ENCODE data around the gene CEP112.

The CEP112 gene

GRCh38 chr17:66228887-66229782 is 37.2 kb upstream of the CEP112 start, which contains the start of gene APOH:
TSS of gene APOH (minus strand) at chr17:66229415. CDS start at chr17:66229379, 36 bp downstream.
- no peak within 1 kb of the TSS for H2BK12ac ChIP-seq (ENCODE audit: low read length)
- no peaks in the 10 kb centered on the region for H3K79me2 ChIP-seq (ENCODE audit: control insufficient read depth, insufficient read depth, low read length, poor library complexity)
- no peak within 1 kb of the TSS for H4K8ac ChIP-seq (ENCODE audit: low read depth, low read length)
- no peak for DNase-seq
- no peak within 1 kb of the TSS for H3K4me2 ChIP-seq (ENCODE audit: low read length)
- H3K14ac ChIP-seq (ENCODE audit: low read length), result no peak within 1 kb of the TSS
- no peaks in the 10 kb centered on the region for H3K79me1 ChIP-seq (ENCODE audit: low read length)
- H3K9ac ChIP-seq (ENCODE audit: low read length), result no peak within 1 kb of the TSS
- no peak within 1 kb of the TSS for H2AFZ ChIP-seq (ENCODE audit: insufficient read depth, low read length, poor library complexity)
- H3K18ac ChIP-seq (ENCODE audit: low read length), result no peak within 1 kb of the TSS
- H3K4me3 ChIP-seq (ENCODE audit: low read depth, low read length), result no peak within 1 kb of the TSS
- H2BK120ac ChIP-seq (ENCODE audit: insufficient read depth, low read length, poor library complexity), result no peak within 1 kb of the TSS
- no peak within 1 kb of the TSS for H4K91ac ChIP-seq (ENCODE audit: low read depth, low read length)
- no CpG with 5 or more reads among the region's 20 CpGs for WGBS (ENCODE audit: extremely low coverage, insufficient coverage, insufficient read length)
- no peak within 1 kb of the TSS for H2AK5ac ChIP-seq (ENCODE audit: low read length)
- no peak within 1 kb of the TSS for H2BK5ac ChIP-seq (ENCODE audit: low read depth, low read length, poor library complexity)
- no peak within 1 kb of the TSS for H3K4ac ChIP-seq (ENCODE audit: low read depth, low read length)
- H3K4me1 ChIP-seq (ENCODE audit: control insufficient read depth in 1 of 2, insufficient read depth in 2 of 2, low read length in 2 of 2), result no peaks in the 10 kb centered on the region
- no peaks in the 10 kb centered on the region for H3K36me3 ChIP-seq (ENCODE audit: control insufficient read depth in 1 of 2, insufficient read depth in 2 of 2, low read length in 2 of 2)
- no peak within 1 kb of the TSS for H3K23ac ChIP-seq (ENCODE audit: low read length)
- H3K27me3 ChIP-seq (ENCODE audit: insufficient read depth, low read length), result no peaks in the 10 kb centered on the region
- no peak within 1 kb of the TSS for H4K12ac ChIP-seq (ENCODE audit: low read depth, low read length)
- H3K27ac ChIP-seq (ENCODE audit: low read depth, low read length), result no peak within 1 kb of the TSS
- no peaks in the 10 kb centered on the region for H3K9me3 ChIP-seq (ENCODE audit: insufficient read depth, low read depth, low read length)

GRCh38 chr17:66227212-66228045 is 35.5 kb upstream of the CEP112 start:
- no CpG with 5 or more reads among the region's 4 CpGs for WGBS (ENCODE audit: extremely low coverage, insufficient coverage, insufficient read length)
- Histone ChIP-seq H4K12ac (ENCODE audit: low read depth, low read length) (no peak overlapping the region), H3K79me2 (ENCODE audit: control insufficient read depth, insufficient read depth, low read length, poor library complexity) (no peaks in the 10 kb centered on the region)

DNA sequence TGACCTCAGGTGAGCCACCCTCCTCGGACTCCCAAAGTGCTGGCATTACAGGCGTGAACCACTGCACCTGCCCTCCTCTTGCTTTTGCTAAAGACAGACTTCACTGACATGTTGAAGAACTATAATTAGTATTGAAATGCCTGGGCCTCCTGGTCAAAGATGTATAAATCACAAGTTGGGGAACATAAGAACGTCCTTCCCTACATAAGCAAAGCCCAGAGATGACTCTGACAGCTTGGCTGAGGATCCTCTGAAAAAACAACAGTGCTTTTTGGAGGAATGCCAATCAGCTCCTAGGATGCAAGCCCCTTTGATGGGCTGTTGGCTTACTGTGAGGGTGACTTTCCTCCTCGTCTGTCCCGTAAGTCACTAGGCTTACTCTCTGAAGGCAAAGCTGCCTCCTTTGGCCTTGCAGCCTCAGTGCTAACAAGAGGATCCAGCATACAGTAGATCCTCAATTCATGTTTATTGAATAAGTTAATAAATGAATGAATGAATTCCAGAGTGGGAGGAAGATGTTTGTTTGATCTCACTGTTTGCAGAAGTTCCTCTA is 30.9 kb upstream of the CEP112 start:
- H3K79me2 ChIP-seq (ENCODE audit: control insufficient read depth, insufficient read depth, low read length, poor library complexity), result no peaks in the 10 kb centered on the region
- no peak overlapping the region for H2BK12ac ChIP-seq (ENCODE audit: low read length)
- H3K9ac ChIP-seq (ENCODE audit: low read length), result no peak overlapping the region
- no peaks in the 10 kb centered on the region for H3K79me1 ChIP-seq (ENCODE audit: low read length)
- H3K4me3 ChIP-seq (ENCODE audit: low read depth, low read length), result no peak overlapping the region
- H3K36me3 ChIP-seq (ENCODE audit: control insufficient read depth in 1 of 2, insufficient read depth in 2 of 2, low read length in 2 of 2), result no peaks in the 10 kb centered on the region
- H3K9me3 ChIP-seq (ENCODE audit: insufficient read depth, low read depth, low read length), result no peaks in the 10 kb centered on the region
- H4K12ac ChIP-seq (ENCODE audit: low read depth, low read length), result no peak overlapping the region
- H3K4ac ChIP-seq (ENCODE audit: low read depth, low read length), result no peak overlapping the region
- H3K14ac ChIP-seq (ENCODE audit: low read length), result no peak overlapping the region
- WGBS (ENCODE audit: extremely low coverage, insufficient coverage, insufficient read length), result no CpG with 5 or more reads among the region's 5 CpGs
- H3K4me1 ChIP-seq (ENCODE audit: control insufficient read depth in 1 of 2, insufficient read depth in 2 of 2, low read length in 2 of 2), result no peaks in the 10 kb centered on the region
- H3K18ac ChIP-seq (ENCODE audit: low read length), result no peak overlapping the region
- no peaks in the 10 kb centered on the region for H3K27me3 ChIP-seq (ENCODE audit: insufficient read depth, low read length)
- H2AFZ ChIP-seq (ENCODE audit: insufficient read depth, low read length, poor library complexity), result no peak overlapping the region
- H3K27ac ChIP-seq (ENCODE audit: low read depth, low read length), result no peak overlapping the region
- H4K8ac ChIP-seq (ENCODE audit: low read depth, low read length), result no peak overlapping the region
- DNase-seq, result no peak
- H2BK120ac ChIP-seq (ENCODE audit: insufficient read depth, low read length, poor library complexity), result no peak overlapping the region
- H2BK5ac ChIP-seq (ENCODE audit: low read depth, low read length, poor library complexity), result no peak overlapping the region
- no peak overlapping the region for H4K91ac ChIP-seq (ENCODE audit: low read depth, low read length)
- H3K4me2 ChIP-seq (ENCODE audit: low read length), result no peak overlapping the region
- H2AK5ac ChIP-seq (ENCODE audit: low read length), result no peak overlapping the region
- no peak overlapping the region for H3K23ac ChIP-seq (ENCODE audit: low read length)

More at GRCh38 chr17:66227212-66228045, 35.5 kb upstream of the CEP112 start:
- no peak overlapping the region for H2BK12ac ChIP-seq (ENCODE audit: low read length)
- no peak overlapping the region for H3K27ac ChIP-seq (ENCODE audit: low read depth, low read length)
- no peak overlapping the region for H3K4me3 ChIP-seq (ENCODE audit: low read depth, low read length)
- DNase-seq, result no peak
- no peaks in the 10 kb centered on the region for H3K36me3 ChIP-seq (ENCODE audit: control insufficient read depth in 1 of 2, insufficient read depth in 2 of 2, low read length in 2 of 2)
- no peaks in the 10 kb centered on the region for H3K4me1 ChIP-seq (ENCODE audit: control insufficient read depth in 1 of 2, insufficient read depth in 2 of 2, low read length in 2 of 2)
- no peak overlapping the region for H4K91ac ChIP-seq (ENCODE audit: low read depth, low read length)
- H3K18ac ChIP-seq (ENCODE audit: low read length), result no peak overlapping the region
- no peak overlapping the region for H3K4ac ChIP-seq (ENCODE audit: low read depth, low read length)
- no peak overlapping the region for H4K8ac ChIP-seq (ENCODE audit: low read depth, low read length)
- H3K14ac ChIP-seq (ENCODE audit: low read length), result no peak overlapping the region
- H2AK5ac ChIP-seq (ENCODE audit: low read length), result no peak overlapping the region
- no peak overlapping the region for H2BK5ac ChIP-seq (ENCODE audit: low read depth, low read length, poor library complexity)
- no peaks in the 10 kb centered on the region for H3K79me1 ChIP-seq (ENCODE audit: low read length)
- no peaks in the 10 kb centered on the region for H3K9me3 ChIP-seq (ENCODE audit: insufficient read depth, low read depth, low read length)
- no peak overlapping the region for H2AFZ ChIP-seq (ENCODE audit: insufficient read depth, low read length, poor library complexity)
- no peak overlapping the region for H3K9ac ChIP-seq (ENCODE audit: low read length)
- H3K23ac ChIP-seq (ENCODE audit: low read length), result no peak overlapping the region
- no peak overlapping the region for H2BK120ac ChIP-seq (ENCODE audit: insufficient read depth, low read length, poor library complexity)
- H3K4me2 ChIP-seq (ENCODE audit: low read length), result no peak overlapping the region
- no peaks in the 10 kb centered on the region for H3K27me3 ChIP-seq (ENCODE audit: insufficient read depth, low read length)

DNA sequence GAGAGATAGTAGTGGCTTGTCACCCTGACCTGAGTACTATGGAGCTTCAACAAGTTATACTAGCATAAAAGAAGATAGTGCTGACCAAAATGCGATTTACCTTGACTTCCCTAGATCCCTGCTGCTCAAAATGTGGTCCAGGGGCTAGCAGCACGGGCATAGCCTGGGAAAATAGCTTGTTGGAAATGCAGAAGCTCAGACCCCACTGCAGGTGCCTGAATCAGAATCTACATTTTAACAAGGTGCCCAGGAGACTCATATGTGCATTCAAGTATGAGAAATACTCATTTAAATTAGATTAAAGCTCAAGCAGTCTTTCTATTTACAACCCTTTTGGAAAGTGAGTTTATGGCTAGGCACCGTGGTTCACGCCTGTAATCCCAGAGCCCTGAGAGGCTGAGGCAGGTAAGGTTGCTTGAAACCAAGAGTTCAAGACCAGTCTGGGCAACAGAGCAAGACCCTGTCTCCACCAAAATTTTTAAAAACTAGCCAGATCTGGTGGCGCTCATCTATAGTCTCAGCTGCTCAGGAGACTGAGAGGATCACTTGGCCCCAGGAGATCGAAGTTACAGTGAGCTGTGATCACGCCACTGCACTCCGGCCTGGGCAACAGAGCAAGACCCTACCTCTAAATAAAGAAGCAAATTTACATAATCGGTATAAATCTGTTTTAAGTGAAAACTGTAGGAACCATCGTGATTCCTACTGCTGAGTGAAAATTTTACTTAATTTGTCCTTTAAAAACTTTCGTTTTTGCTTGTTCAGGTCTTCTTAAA is 30.0 kb upstream of the CEP112 start:
- H3K4me3 ChIP-seq (ENCODE audit: low read depth, low read length), result no peak overlapping the region
- H2BK12ac ChIP-seq (ENCODE audit: low read length), result no peak overlapping the region
- no peak overlapping the region for H3K27ac ChIP-seq (ENCODE audit: low read depth, low read length)
- no peak overlapping the region for H3K14ac ChIP-seq (ENCODE audit: low read length)
- H2AK5ac ChIP-seq (ENCODE audit: low read length), result no peak overlapping the region
- H4K8ac ChIP-seq (ENCODE audit: low read depth, low read length), result no peak overlapping the region
- no peak overlapping the region for H4K91ac ChIP-seq (ENCODE audit: low read depth, low read length)
- H3K4me2 ChIP-seq (ENCODE audit: low read length), result no peak overlapping the region
- no peak overlapping the region for H2BK5ac ChIP-seq (ENCODE audit: low read depth, low read length, poor library complexity)
- no peak overlapping the region for H3K18ac ChIP-seq (ENCODE audit: low read length)
- H2AFZ ChIP-seq (ENCODE audit: insufficient read depth, low read length, poor library complexity), result no peak overlapping the region
- DNase-seq, result no peak
- no peak overlapping the region for H3K9ac ChIP-seq (ENCODE audit: low read length)
- H3K27me3 ChIP-seq (ENCODE audit: insufficient read depth, low read length), result no peaks in the 10 kb centered on the region
- no peak overlapping the region for H2BK120ac ChIP-seq (ENCODE audit: insufficient read depth, low read length, poor library complexity)
- no peaks in the 10 kb centered on the region for H3K79me1 ChIP-seq (ENCODE audit: low read length)
- H4K12ac ChIP-seq (ENCODE audit: low read depth, low read length), result no peak overlapping the region
- H3K9me3 ChIP-seq (ENCODE audit: insufficient read depth, low read depth, low read length), result no peaks in the 10 kb centered on the region
- no peaks in the 10 kb centered on the region for H3K4me1 ChIP-seq (ENCODE audit: control insufficient read depth in 1 of 2, insufficient read depth in 2 of 2, low read length in 2 of 2)
- H3K4ac ChIP-seq (ENCODE audit: low read depth, low read length), result no peak overlapping the region
- WGBS (ENCODE audit: extremely low coverage, insufficient coverage, insufficient read length), result no CpG with 5 or more reads among the region's 11 CpGs
- no peaks in the 10 kb centered on the region for H3K79me2 ChIP-seq (ENCODE audit: control insufficient read depth, insufficient read depth, low read length, poor library complexity)
- no peaks in the 10 kb centered on the region for H3K36me3 ChIP-seq (ENCODE audit: control insufficient read depth in 1 of 2, insufficient read depth in 2 of 2, low read length in 2 of 2)
- H3K23ac ChIP-seq (ENCODE audit: low read length), result no peak overlapping the region
